Thoracic aorta (tissue), 2 donors: ENCODE results near the gene IL15RA. TPM values are rescaled to one million over a fixed set of nuclear protein-coding genes. Genes with fewer than 3 reads are reported as not detected.
"Not testable (repeated sequence)": the region's sequence is repeated elsewhere in the genome, so short reads cannot be mapped to it uniquely, and the experiment has no call there.

Source experiments
- ATAC-seq: fragments of 150-250 bp; one replicate; pipeline ENCODE4 v1.8.0; 2017; ENCODE audit warnings: low read depth; ENCODE audit not compliant: insufficient number of reproducible peaks, low FRiP score
- DNase-seq: peaks from one replicate; pipeline ENCODE4 v3.0.0-alpha.2; 2020; ENCODE audit warnings: low spot score
- H3K27ac ChIP-seq, 2 donors: fragments of 200-600 bp; sonication (generic); 1 replicate in 1 of 2; 2 replicates in 1 of 2; pipeline ENCODE4 v1.5.1; 2016; ENCODE audit warnings: mild to moderate bottlenecking in 2 of 2, moderate library complexity in 2 of 2
- H3K27me3 ChIP-seq: fragments of 200-600 bp; sonication (generic); replicated peaks from 2 replicates; pipeline ENCODE4 v1.6.0; 2016; ENCODE audit warnings: mild to moderate bottlenecking; ENCODE audit not compliant: insufficient read depth
- H3K36me3 ChIP-seq: fragments of 200-600 bp; sonication (generic); one replicate; pipeline ENCODE4 v1.5.1; 2016
- H3K4me1 ChIP-seq, 2 donors: fragments of 200-600 bp; sonication (generic); 1 replicate in 1 of 2; 2 replicates in 1 of 2; pipeline versions ENCODE4 v1.5.1 to v1.6.0; 2016; ENCODE audit warnings: low read depth in 2 of 2, mild to moderate bottlenecking in 1 of 2; ENCODE audit not compliant: control insufficient read depth in 1 of 2
- H3K4me3 ChIP-seq: fragments of 200-600 bp; sonication (generic); 2 replicates; pipeline ENCODE4 v1.5.1; 2016; ENCODE audit warnings: mild to moderate bottlenecking
- H3K9me3 ChIP-seq: fragments of 200-600 bp; sonication (generic); 2 replicates; pipeline ENCODE4 v1.5.1; 2016
- total RNA-seq, 2 donors: library from RNA; depleted of rRNA; stranded (reverse); fragments of >200 nt; gene quantifications; one replicate each; pipeline versions ENCODE4 v1.1.0 to v1.2.3, GENCODE V29; 2016
- TF ChIP-seq, protein P1 (sequence below): fragments of 200-600 bp; sonication (generic); IDR thresholded peaks from one replicate; pipeline ENCODE4 v1.5.1; 2019; ENCODE audit warnings: antibody characterized with exemption

The IL15RA gene
- total RNA-seq, 2 donors from 2014 or later, result 34.4 to 44.1 TPM

DNA sequence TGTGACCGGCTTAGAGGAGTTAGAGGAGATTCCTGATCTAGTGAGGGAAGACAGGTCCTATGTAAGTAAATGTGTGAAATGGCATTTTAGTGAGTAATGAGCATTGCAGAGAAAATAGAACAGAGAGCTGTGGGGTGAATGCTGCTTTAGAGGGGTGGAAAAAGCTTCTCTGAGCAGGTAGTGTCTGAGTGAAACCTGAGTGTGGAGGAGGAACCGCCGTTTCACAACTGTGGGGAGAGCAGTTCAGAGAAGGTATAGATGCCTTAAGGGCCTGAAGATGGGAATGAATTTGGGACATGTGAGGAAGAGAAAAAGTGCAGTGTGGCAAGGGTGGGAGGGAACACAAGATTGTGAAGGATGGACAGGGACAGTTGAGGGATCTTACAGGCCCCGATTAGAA is 65.7 kb downstream of the IL15RA start:
- Histone ChIP-seq H3K4me1 (no peaks in the 10 kb centered on the region), H3K27me3 (no peaks in the 10 kb centered on the region), H3K4me3 (no peak overlapping the region), H3K27ac (no peak overlapping the region), H3K9me3 (no peaks in the 10 kb centered on the region), H3K36me3 (peaks cover 69% of the 10 kb centered on the region)
- DNase-seq, result no peak
- TF ChIP-seq, protein P1, sequence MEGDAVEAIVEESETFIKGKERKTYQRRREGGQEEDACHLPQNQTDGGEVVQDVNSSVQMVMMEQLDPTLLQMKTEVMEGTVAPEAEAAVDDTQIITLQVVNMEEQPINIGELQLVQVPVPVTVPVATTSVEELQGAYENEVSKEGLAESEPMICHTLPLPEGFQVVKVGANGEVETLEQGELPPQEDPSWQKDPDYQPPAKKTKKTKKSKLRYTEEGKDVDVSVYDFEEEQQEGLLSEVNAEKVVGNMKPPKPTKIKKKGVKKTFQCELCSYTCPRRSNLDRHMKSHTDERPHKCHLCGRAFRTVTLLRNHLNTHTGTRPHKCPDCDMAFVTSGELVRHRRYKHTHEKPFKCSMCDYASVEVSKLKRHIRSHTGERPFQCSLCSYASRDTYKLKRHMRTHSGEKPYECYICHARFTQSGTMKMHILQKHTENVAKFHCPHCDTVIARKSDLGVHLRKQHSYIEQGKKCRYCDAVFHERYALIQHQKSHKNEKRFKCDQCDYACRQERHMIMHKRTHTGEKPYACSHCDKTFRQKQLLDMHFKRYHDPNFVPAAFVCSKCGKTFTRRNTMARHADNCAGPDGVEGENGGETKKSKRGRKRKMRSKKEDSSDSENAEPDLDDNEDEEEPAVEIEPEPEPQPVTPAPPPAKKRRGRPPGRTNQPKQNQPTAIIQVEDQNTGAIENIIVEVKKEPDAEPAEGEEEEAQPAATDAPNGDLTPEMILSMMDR, result no peak
- ATAC-seq, result no peak

DNA sequence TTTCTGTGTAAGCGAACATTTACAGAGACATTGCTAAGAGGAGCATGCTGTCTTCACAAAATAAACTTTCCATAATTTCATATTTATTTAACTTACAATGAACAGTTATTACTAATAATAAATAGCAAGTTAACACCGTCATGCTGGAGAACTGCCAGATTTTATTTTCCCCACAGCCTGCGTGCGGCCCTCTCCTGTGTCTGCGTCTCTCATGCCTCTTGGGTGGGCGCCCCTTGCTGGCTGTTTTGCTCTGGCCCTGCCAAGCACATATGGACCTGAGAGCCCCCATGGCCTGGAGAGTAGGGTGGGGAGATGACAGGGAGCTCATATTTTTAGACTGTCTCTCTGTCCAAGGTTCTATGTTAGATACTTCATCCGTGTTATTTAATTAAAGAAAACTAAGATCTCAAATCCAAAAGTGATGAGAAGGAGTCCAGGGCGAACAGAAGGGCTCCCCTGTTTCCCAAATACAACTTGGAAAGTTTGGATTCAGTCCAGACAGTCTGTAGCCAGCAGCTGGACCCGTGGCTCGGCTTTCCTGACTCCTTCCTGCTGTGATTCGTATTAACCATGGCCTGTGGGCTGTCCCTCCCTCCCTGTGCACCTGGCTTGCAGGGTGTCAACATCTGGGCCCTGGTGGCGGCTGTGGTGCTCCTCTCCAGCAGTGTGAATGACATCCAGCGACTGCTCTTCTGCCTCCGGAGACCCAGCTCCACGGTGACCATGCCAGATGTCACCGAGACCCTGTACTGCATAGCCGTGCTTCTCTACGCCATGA is 66.8 kb downstream of the IL15RA start:
- Histone ChIP-seq H3K4me3 (no peak overlapping the region), H3K4me1 (no peaks in the 10 kb centered on the region), H3K27me3 (no peaks in the 10 kb centered on the region), H3K36me3 (peaks cover 65% of the 10 kb centered on the region), H3K27ac (no peak overlapping the region), H3K9me3 (no peaks in the 10 kb centered on the region)
- no peak for ATAC-seq
- TF ChIP-seq, protein P1, result no peak
- no peak for DNase-seq

DNA sequence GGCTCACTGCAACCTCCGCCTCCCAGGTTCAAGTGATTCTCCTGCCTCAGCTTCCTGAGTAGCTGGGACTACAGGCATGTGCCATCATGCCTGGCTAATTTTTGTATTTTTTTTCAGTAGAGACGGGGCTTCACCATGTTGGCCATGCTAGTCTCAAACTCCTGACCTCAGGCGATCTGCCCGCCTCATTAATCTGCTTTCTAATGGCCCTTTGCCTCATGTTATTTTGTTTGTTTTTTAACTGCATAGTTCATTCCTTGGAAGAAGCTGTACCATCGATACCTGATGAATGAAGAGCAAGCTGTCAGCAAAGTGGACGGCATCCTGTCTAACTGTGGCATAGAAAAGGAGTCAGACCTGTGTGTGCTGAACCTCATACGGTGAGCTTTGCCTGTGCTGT is 68.7 kb downstream of the IL15RA start:
- peaks cover 48% of the 10 kb centered on the region for H3K36me3 ChIP-seq
- not testable (repeated sequence) for H3K4me3 ChIP-seq, DNase-seq, H3K4me1 ChIP-seq, H3K27me3 ChIP-seq, ATAC-seq, H3K27ac ChIP-seq, H3K9me3 ChIP-seq

DNA sequence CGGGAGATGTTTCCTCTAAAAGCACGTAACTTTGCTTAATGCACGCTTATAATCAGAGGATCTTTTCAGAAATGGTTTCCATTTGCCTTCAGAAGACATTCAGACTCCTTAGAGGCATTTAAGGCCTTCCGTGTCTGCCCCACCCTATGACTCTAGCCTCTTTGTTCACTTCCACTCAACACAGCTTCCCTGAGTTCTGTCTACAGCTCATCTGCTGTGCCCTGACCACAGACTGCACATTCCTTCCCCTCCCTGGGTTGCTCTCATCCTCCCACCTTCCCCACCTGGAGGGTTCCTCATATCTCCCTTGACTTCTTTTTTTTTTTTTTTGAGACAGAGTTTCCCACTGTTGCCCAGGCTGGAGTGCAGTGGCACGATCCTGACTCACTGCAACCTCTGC is 70.7 kb downstream of the IL15RA start:
- TF ChIP-seq, protein P1, result no peak
- Histone ChIP-seq H3K4me3 (no peak overlapping the region), H3K4me1 (no peaks in the 10 kb centered on the region), H3K27ac (no peak overlapping the region), H3K9me3 (no peaks in the 10 kb centered on the region), H3K27me3 (no peaks in the 10 kb centered on the region), H3K36me3 (peaks cover 36% of the 10 kb centered on the region)
- ATAC-seq, result no peak
- no peak for DNase-seq

DNA sequence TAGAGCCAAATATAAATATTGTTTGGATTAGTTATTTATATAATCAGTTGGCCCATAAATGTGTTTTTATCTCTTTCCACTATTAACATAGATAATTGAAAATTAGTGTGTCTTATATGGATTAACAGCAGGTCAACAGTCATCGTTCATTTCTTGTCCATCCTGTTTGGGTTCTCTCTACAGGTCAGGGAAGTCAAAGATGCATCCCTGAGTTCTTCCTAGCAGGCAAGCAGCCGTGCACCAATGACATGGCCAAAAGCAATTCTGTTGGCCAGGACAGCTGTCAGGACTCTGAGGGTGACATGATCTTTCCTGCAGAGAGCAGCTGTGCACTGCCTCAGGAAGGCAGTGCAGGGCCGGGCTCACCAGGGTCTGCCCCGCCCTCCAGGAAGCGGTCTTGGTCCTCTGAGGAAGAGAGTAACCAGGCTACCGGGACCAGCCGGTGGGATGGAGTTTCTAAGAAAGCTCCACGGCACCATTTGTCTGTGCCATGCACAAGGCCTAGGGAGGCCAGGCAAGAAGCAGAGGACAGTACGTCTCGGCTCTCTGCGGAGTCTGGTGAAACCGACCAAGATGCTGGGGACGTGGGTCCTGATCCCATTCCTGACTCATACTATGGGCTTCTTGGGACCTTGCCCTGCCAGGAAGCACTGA is 71.4 kb downstream of the IL15RA start:
- TF ChIP-seq, protein P1, result no peak

More for the DNA sequence above, 71.4 kb downstream of the IL15RA start:
- Histone ChIP-seq H3K9me3 (no peaks in the 10 kb centered on the region), H3K27ac (no peak overlapping the region), H3K4me1 (no peaks in the 10 kb centered on the region), H3K36me3 (peaks cover 30% of the 10 kb centered on the region), H3K4me3 (no peak overlapping the region), H3K27me3 (no peaks in the 10 kb centered on the region)
- no peak for ATAC-seq
- DNase-seq, result no peak
